ENCODE data around the gene KMT5B. TPM values are rescaled to one million over a fixed set of nuclear protein-coding genes. Genes with fewer than 3 reads are reported as not detected.

The KMT5B gene
- polyA plus RNA-seq, 2 of the 4 experiments (the other 2 are of a cell fraction): 15.2 to 27.1 TPM

DNA sequence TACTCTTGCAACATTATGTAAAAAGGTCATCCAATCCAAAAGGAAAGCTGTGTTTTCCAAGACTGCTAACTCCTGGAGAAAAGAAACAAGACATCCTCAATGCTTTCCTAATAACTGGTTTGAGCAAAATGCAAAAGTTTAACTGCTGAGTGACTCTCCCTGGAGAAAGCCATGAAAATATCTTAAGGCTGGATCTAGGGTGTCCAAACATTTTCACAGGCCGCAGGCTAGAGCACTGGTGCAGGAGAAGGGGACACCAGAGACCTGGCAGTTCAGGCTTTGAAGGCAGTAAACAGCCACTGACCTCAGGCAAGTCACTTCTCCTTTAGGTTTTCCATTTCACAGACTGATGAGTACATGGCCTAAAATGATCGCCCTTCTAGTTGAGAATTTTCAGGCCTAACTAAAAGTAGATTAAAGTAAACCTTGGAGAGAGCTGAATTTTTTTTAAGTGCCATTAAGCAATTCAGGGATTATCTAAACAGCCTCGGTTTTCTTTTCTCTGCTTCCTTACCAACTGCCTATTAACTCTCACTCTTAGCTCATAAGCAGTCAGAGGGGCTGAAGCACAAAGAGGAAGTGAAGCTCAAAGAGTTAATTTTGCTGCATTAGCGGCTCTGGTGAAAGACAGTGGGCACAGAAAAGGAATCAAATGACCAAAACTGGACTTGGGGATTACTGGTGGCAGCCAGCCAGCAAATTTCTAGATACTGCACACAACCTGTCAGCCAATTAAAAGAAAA is 94.2 kb downstream of the KMT5B start:
- ChIA-PET CTCF (interaction anchor here (0.6 to 1.7 kb wide), 5 partner anchors 11 to 132 kb away, joined by 3 to 7 read pairs (median 5); no protein-coding TSS in a partner anchor), POLR2A (no interaction called here)
- DNase-seq (ENCODE audit: low read depth in 1 of 2, low spot score in 1 of 2) (no peak), FAIRE-seq (no peak), ATAC-seq (no peak)
- H3K4me1 ChIP-seq: peaks cover 37% of the 10 kb centered on the region
- TF ChIP-seq RARB (CRISPR knock-in tag; IDR thresholded peaks at IDR 0.05): no peak
- no peak for TF ChIP-seq CBX8 (IDR thresholded peaks at IDR 0.05)
- no peak for TF ChIP-seq CHD2 (IDR thresholded peaks at IDR 0.05; ENCODE audit: low read length, partially characterized antibody)
- H3K4me3 ChIP-seq: no peak overlapping the region
- H3K9me3 ChIP-seq: no peaks in the 10 kb centered on the region
- WGBS (ENCODE audit: missing lambda C conversion rate): 82% methylated on average over 4 of the region's 4 CpGs
- peak overlapping the region; percentile 87 for H3K4me2 ChIP-seq
- no peak overlapping the region for H3K27ac ChIP-seq

DNA sequence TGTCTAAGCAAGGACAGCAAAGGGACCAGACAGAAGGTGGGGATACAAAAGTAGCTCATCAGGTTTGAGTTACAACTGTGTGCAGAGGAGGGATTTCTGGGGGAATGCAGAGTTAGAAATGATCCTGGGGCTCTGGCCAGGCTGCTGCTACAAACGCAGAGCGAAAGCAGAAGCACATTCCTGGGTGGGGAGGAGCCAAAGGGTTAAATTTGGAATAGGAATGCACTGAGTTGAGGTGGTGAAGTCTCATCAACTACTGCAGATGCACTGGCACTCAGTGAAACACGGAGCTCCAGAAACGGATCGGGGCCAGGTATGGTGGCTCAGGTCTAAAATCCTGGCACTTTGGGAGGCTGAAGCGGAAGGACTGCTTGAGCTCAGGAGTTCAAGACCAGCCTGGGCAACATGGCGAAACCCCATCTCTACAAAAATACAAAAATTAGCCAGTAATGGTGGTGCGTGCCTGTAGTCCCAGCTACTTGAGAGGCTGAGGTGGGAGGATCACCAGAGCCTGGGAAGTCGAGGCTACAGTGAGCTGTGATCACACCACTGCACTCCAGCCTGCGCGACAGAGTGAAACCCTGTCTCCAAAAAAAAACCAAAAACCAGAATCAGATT is 95.1 kb downstream of the KMT5B start:
- 86% methylated on average over 11 of the region's 11 CpGs for WGBS (ENCODE audit: missing lambda C conversion rate)

DNA sequence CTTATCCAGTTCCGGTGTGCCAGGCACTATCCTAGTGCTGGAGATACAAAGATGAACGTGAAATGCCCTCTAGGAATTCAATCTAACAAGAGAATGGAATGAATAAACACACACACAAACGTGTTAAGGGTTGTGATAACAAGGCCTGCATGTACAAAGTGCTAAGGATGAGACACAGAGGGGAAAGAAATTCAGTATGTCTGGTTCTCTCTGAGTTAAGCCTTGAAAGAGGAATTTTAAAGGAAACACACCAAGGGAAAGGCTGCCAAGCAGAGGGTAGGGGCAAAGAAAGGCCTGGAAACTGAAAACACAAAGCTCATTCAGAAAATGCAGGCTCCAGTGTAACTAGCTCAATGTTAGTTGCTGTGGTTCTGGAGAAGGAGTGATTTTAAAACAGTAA is 96.1 kb downstream of the KMT5B start:
- Histone ChIP-seq H3K4me2 (no peak overlapping the region), H3K9me3 (no peaks in the 10 kb centered on the region), H3K4me3 (no peak overlapping the region), H3K4me1 (peaks cover 20% of the 10 kb centered on the region), H3K27ac (no peak overlapping the region)
- FAIRE-seq: no peak
- no peak for ATAC-seq
- TF ChIP-seq FOXS1 (CRISPR knock-in tag; IDR thresholded peaks at IDR 0.05) (no peak), ESRRA (IDR thresholded peaks at IDR 0.05; ENCODE audit: borderline replicate concordance, low read length) (no peak), HOXB5 (CRISPR knock-in tag; IDR thresholded peaks at IDR 0.05) (no peak), MAZ (IDR thresholded peaks at IDR 0.05; ENCODE audit: borderline replicate concordance, low read depth, low read length) (no peak), JUN (IDR thresholded peaks at IDR 0.05) (no peak)
- TF ChIP-seq, protein P1, sequence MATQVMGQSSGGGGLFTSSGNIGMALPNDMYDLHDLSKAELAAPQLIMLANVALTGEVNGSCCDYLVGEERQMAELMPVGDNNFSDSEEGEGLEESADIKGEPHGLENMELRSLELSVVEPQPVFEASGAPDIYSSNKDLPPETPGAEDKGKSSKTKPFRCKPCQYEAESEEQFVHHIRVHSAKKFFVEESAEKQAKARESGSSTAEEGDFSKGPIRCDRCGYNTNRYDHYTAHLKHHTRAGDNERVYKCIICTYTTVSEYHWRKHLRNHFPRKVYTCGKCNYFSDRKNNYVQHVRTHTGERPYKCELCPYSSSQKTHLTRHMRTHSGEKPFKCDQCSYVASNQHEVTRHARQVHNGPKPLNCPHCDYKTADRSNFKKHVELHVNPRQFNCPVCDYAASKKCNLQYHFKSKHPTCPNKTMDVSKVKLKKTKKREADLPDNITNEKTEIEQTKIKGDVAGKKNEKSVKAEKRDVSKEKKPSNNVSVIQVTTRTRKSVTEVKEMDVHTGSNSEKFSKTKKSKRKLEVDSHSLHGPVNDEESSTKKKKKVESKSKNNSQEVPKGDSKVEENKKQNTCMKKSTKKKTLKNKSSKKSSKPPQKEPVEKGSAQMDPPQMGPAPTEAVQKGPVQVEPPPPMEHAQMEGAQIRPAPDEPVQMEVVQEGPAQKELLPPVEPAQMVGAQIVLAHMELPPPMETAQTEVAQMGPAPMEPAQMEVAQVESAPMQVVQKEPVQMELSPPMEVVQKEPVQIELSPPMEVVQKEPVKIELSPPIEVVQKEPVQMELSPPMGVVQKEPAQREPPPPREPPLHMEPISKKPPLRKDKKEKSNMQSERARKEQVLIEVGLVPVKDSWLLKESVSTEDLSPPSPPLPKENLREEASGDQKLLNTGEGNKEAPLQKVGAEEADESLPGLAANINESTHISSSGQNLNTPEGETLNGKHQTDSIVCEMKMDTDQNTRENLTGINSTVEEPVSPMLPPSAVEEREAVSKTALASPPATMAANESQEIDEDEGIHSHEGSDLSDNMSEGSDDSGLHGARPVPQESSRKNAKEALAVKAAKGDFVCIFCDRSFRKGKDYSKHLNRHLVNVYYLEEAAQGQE (IDR thresholded peaks at IDR 0.05): no peak
- TF ChIP-seq, protein P2, sequence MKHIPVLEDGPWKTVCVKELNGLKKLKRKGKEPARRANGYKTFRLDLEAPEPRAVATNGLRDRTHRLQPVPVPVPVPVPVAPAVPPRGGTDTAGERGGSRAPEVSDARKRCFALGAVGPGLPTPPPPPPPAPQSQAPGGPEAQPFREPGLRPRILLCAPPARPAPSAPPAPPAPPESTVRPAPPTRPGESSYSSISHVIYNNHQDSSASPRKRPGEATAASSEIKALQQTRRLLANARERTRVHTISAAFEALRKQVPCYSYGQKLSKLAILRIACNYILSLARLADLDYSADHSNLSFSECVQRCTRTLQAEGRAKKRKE (CRISPR knock-in tag; IDR thresholded peaks at IDR 0.05; ENCODE audit: low read depth): no peak
- no peak for DNase-seq (ENCODE audit: low read depth in 1 of 2, low spot score in 1 of 2)
- ChIA-PET CTCF (interaction anchor here (1.2 to 1.6 kb wide), 2 partner anchors 10 to 92 kb away, joined by 3 to 4 read pairs; no protein-coding TSS in a partner anchor), POLR2A (no interaction called here)
- WGBS (ENCODE audit: missing lambda C conversion rate): 64% methylated on average over 3 of the region's 3 CpGs

More for the DNA sequence above, 95.1 kb downstream of the KMT5B start:
- CTCF ChIA-PET: interaction anchor here (0.6 to 1.7 kb wide), 8 partner anchors 10 to 132 kb away, joined by 3 to 7 read pairs (median 4); no protein-coding TSS in a partner anchor
- DNase-seq (ENCODE audit: low read depth in 1 of 2, low spot score in 1 of 2) (no peak), ATAC-seq (no peak), FAIRE-seq (no peak)
- H3K4me2 ChIP-seq: no peak overlapping the region; the same call in 2 of the 3 replicates
- H3K4me3 ChIP-seq: no peak overlapping the region
- POLR2A ChIA-PET: no interaction called here
- peaks cover 28% of the 10 kb centered on the region for H3K4me1 ChIP-seq
- H3K27ac ChIP-seq: no peak overlapping the region
- H3K9me3 ChIP-seq: no peaks in the 10 kb centered on the region
- TF ChIP-seq FOSL2 (IDR thresholded peaks at IDR 0.05) (no peak), FOSL2 (CRISPR knock-in tag; IDR thresholded peaks at IDR 0.05) (no peak), EHF (CRISPR knock-in tag; IDR thresholded peaks at IDR 0.05) (no peak), ZNF302 (CRISPR knock-in tag; IDR thresholded peaks at IDR 0.05) (no peak), GATA3 (IDR thresholded peaks at IDR 0.05; ENCODE audit: borderline replicate concordance) (no peak), HOXB13 (CRISPR knock-in tag; IDR thresholded peaks at IDR 0.05; ENCODE audit: low read depth) (no peak), POLR2A (IDR thresholded peaks at IDR 0.05; ENCODE audit: low read length) (no peak), FOXS1 (CRISPR knock-in tag; IDR thresholded peaks at IDR 0.05) (no peak), CEBPB (IDR thresholded peaks at IDR 0.05) (no peak), CHD4 (IDR thresholded peaks at IDR 0.05; ENCODE audit: borderline replicate concordance) (no peak)
